Measurements from ENCODE around the gene SLC22A23. TPM values are rescaled to one million over a fixed set of nuclear protein-coding genes. Genes with fewer than 3 reads are reported as not detected.

Gene SLC22A23
- total RNA-seq, 2 experiments from 2014 or later = not detected

DNA sequence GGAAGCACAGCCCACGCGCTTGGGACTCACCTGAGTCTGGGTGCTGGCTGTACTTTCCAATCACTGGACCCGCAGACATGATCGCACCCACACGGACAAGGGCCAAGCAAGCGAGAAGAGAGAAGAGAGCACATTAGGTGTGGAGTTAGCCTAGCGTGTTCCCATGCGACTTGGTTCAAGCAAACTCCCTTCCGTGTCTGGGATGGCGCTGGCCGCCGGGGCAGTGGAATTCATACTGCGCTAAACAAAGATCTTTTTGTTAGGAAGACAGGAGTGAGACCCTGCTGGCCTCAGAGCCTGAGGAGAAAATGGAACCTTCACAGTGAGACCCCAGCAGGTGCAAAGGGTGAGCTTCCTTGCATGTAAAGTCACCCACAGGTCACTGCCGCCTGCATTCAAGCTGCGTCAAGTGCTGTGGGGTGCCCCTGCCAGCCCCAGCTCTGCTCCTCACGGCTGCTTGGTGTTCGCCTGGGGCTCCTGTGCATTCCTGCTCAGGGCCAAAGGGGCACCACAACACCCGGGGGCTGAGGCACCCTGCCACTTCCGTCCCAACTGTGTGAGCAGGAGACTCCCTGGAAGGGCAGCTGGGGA lies 171.7 kb downstream of the SLC22A23 start:
- no TSS peak for BruUV-seq (replicated peaks)
- Histone ChIP-seq H3K36me3 (ENCODE audit: insufficient read depth, low read length) (no peaks in the 10 kb centered on the region), H3K4me3 (ENCODE audit: low read depth, low read length, poor library complexity, severe bottlenecking) (no peak overlapping the region), H3K9me3 (ENCODE audit: low read length) (no peaks in the 10 kb centered on the region), H3K27ac (ENCODE audit: low read depth, low read length, poor library complexity, severe bottlenecking) (no peak overlapping the region), H4K20me1 (ENCODE audit: insufficient read depth, low read length) (no peaks in the 10 kb centered on the region), H3K9me2 (ENCODE audit: insufficient read depth, low read length) (no peaks in the 10 kb centered on the region), H3K4me2 (ENCODE audit: low read length) (no peak overlapping the region), H2AFZ (ENCODE audit: low read length) (no peak overlapping the region), H3K79me2 (ENCODE audit: insufficient read depth, low read depth, low read length) (no peaks in the 10 kb centered on the region), H3K4me1 (ENCODE audit: insufficient read depth, low read length, poor library complexity, severe bottlenecking) (no peaks in the 10 kb centered on the region)
- POLR2A ChIA-PET = no interaction called here
- CTCF ChIA-PET (ENCODE audit: unreplicated experiment) = no interaction called here
- no peak for TF ChIP-seq EZH2phosphoT487 (IDR thresholded peaks at IDR 0.05; ENCODE audit: borderline replicate concordance, low read depth, low read length)
- no peak for DNase-seq (ENCODE audit: low spot score)
- intact Hi-C loops (cut with micrococcal nuclease; ENCODE audit: unreplicated experiment) = no loop called here

DNA sequence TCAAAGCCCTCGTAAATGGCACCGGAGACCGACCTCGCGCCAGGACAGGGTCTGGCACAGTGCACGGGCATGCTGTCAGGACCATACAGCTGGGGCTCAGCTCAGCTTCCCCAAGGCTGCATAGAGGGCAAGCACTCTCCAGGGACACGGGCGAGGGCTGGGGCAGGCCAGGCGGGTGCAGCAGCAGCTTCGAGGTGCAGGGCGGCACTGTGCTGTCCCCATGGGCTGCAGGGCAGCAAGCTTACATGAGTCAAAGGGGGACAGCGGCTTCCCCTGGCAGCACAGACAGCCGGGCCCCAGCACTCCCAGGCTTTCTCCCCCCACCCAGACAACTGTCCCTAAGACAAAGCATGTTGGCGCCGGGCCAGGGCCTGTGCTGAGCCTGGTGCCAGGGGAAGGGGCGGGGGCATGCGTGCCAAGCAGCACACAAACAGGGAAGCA lies 172.4 kb downstream of the SLC22A23 start:
- no peaks in the 10 kb centered on the region for H3K79me2 ChIP-seq (ENCODE audit: insufficient read depth, low read depth, low read length)
- BruUV-seq (replicated peaks) = no TSS peak
- 0 out of 2 replicates have a peak, but pooled peaks cover 3% of the 10 kb centered on the region for H4K20me1 ChIP-seq (ENCODE audit: insufficient read depth, low read length)
- no peak for TF ChIP-seq EZH2phosphoT487 (IDR thresholded peaks at IDR 0.05; ENCODE audit: borderline replicate concordance, low read depth, low read length)
- TF ChIP-seq, protein P1, sequence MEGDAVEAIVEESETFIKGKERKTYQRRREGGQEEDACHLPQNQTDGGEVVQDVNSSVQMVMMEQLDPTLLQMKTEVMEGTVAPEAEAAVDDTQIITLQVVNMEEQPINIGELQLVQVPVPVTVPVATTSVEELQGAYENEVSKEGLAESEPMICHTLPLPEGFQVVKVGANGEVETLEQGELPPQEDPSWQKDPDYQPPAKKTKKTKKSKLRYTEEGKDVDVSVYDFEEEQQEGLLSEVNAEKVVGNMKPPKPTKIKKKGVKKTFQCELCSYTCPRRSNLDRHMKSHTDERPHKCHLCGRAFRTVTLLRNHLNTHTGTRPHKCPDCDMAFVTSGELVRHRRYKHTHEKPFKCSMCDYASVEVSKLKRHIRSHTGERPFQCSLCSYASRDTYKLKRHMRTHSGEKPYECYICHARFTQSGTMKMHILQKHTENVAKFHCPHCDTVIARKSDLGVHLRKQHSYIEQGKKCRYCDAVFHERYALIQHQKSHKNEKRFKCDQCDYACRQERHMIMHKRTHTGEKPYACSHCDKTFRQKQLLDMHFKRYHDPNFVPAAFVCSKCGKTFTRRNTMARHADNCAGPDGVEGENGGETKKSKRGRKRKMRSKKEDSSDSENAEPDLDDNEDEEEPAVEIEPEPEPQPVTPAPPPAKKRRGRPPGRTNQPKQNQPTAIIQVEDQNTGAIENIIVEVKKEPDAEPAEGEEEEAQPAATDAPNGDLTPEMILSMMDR (conservative IDR thresholded peaks at IDR 0.05; ENCODE audit: low read length) = no peak
- H3K36me3 ChIP-seq (ENCODE audit: insufficient read depth, low read length) = no peaks in the 10 kb centered on the region
- no peaks in the 10 kb centered on the region for H3K9me2 ChIP-seq (ENCODE audit: insufficient read depth, low read length)
- no peak overlapping the region for H2AFZ ChIP-seq (ENCODE audit: low read length)
- intact Hi-C loops (cut with micrococcal nuclease; ENCODE audit: unreplicated experiment) = no loop called here
- ChIA-PET POLR2A (no interaction called here), CTCF (ENCODE audit: unreplicated experiment) (no interaction called here)
- no peaks in the 10 kb centered on the region for H3K4me1 ChIP-seq (ENCODE audit: insufficient read depth, low read length, poor library complexity, severe bottlenecking)
- H3K4me3 ChIP-seq (ENCODE audit: low read depth, low read length, poor library complexity, severe bottlenecking) = no peak overlapping the region
- H3K9me3 ChIP-seq (ENCODE audit: low read length) = no peaks in the 10 kb centered on the region
- H3K27ac ChIP-seq (ENCODE audit: low read depth, low read length, poor library complexity, severe bottlenecking) = no peak overlapping the region
- H3K4me2 ChIP-seq (ENCODE audit: low read length) = no peak overlapping the region
- DNase-seq (ENCODE audit: low spot score) = no peak

DNA sequence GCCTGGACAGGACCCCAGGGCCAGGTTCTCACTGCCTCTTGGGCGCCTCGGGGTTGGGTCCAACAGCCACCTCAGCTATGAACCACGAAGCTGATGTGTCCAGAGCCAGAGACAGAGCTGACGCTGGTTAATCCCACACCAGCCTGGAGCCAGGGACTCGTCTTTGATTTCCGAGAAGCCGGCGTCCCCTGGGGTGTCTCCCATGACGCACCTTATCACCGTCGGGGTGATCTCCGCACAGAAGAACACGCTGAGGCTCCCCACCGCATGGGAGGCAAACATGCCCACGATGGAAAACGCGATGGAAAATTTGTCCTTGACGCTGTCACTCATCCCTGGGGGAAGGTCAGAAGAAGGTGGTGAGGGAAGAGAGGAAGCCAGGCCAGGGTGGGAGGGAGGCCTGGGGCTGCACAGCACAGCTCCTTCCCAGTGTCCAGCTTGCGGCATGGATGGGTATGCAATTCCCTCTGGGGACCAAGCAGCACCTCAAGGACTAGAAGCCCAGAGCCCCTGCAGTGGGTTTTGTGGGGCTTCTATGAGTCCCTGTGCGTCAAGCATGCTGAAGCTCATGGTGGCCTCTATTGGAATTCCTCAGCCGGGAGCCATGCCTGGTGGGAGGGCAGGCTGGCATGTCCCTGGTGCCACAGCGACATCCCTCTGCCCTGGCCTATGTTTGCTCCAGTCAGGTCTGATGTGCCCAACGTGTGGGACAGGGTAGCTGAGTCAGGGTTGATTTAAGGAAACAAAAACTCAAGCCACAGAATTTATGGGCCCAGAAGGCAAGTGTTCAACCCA lies 173.0 kb downstream of the SLC22A23 start:
- H3K4me3 ChIP-seq (ENCODE audit: low read depth, low read length, poor library complexity, severe bottlenecking) = no peak overlapping the region
- intact Hi-C loops (cut with micrococcal nuclease; ENCODE audit: unreplicated experiment) = no loop called here
- DNase-seq (ENCODE audit: low spot score) = no peak
- no peak overlapping the region for H3K27ac ChIP-seq (ENCODE audit: low read depth, low read length, poor library complexity, severe bottlenecking)
- no peaks in the 10 kb centered on the region for H3K79me2 ChIP-seq (ENCODE audit: insufficient read depth, low read depth, low read length)
- H3K9me3 ChIP-seq (ENCODE audit: low read length) = no peaks in the 10 kb centered on the region
- no peak for TF ChIP-seq EZH2phosphoT487 (IDR thresholded peaks at IDR 0.05; ENCODE audit: borderline replicate concordance, low read depth, low read length)
- TF ChIP-seq, protein P1 (conservative IDR thresholded peaks at IDR 0.05; ENCODE audit: low read length) = no peak
- no peaks in the 10 kb centered on the region for H3K36me3 ChIP-seq (ENCODE audit: insufficient read depth, low read length)
- POLR2A ChIA-PET = no interaction called here
- H3K4me1 ChIP-seq (ENCODE audit: insufficient read depth, low read length, poor library complexity, severe bottlenecking) = no peaks in the 10 kb centered on the region
- CTCF ChIA-PET (ENCODE audit: unreplicated experiment) = no interaction called here
- no peak overlapping the region for H2AFZ ChIP-seq (ENCODE audit: low read length)
- H3K9me2 ChIP-seq (ENCODE audit: insufficient read depth, low read length) = no peaks in the 10 kb centered on the region
- H3K4me2 ChIP-seq (ENCODE audit: low read length) = no peak overlapping the region
- 0 out of 2 replicates have a peak, but pooled peaks cover 3% of the 10 kb centered on the region for H4K20me1 ChIP-seq (ENCODE audit: insufficient read depth, low read length)
- BruUV-seq (replicated peaks) = no TSS peak
